ENCODE data around the gene FKBP1B.
"Not testable (repeated sequence)": the region's sequence is repeated elsewhere in the genome, so short reads cannot be mapped to it uniquely, and the experiment has no call there.

The FKBP1B gene

DNA sequence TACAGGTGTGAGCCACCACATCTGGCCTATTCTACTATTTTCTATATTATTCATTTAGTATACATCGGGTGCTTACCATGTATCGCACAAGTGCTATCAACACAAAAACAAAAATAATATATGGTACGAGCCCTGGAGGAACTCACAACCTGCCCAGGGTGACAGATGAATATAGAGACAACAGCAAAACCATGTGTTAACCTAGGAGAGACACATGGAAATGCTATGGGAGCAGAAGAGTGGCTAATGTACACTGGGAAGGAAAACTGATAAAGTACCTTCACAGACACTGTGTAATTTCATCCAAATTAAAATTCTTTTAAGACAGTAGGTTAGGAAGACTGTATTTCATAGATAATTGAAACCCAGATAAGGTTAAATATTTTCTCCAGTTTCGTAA lies 22.7 kb downstream of the FKBP1B start:
- DNase-seq, result no peak

DNA sequence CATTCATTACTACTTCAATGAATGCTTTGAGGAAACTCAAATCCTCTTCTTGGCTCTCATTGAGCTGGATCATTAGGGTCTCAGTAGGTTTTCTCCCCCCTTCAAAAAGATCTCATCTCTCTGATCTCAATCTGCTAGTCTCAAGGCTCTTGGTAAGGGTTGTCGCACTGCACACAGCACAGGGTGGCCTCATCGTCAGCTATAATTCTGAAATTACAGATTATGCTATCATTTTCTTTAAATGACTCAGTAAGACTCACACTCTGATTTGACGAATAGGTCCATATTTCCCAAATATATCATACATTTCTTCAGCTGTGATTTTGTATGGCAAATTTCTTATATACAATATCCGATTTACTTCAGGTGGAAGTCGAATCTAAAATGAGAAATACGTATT lies 24.3 kb downstream of the FKBP1B start:
- no peak for DNase-seq

DNA sequence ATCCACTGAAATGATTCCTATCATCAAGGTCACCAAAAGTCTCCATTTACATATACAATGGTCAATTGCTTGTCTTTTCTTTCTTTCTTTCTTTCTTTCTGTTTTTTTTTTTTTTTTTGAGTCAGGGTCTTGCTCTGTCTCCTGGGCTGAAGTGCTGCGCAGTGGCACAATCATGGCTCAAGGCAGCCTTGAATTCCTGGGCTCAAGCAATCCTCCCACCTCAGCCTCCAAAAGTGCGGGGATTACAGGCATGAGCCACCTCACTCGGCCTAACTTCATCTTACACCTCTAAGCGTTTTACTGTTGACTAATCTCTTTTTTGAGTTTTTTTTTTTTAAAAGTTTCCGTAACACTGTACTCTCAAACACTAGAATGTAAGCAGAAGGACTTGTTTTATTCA lies 25.7 kb downstream of the FKBP1B start:
- no peak for DNase-seq

DNA sequence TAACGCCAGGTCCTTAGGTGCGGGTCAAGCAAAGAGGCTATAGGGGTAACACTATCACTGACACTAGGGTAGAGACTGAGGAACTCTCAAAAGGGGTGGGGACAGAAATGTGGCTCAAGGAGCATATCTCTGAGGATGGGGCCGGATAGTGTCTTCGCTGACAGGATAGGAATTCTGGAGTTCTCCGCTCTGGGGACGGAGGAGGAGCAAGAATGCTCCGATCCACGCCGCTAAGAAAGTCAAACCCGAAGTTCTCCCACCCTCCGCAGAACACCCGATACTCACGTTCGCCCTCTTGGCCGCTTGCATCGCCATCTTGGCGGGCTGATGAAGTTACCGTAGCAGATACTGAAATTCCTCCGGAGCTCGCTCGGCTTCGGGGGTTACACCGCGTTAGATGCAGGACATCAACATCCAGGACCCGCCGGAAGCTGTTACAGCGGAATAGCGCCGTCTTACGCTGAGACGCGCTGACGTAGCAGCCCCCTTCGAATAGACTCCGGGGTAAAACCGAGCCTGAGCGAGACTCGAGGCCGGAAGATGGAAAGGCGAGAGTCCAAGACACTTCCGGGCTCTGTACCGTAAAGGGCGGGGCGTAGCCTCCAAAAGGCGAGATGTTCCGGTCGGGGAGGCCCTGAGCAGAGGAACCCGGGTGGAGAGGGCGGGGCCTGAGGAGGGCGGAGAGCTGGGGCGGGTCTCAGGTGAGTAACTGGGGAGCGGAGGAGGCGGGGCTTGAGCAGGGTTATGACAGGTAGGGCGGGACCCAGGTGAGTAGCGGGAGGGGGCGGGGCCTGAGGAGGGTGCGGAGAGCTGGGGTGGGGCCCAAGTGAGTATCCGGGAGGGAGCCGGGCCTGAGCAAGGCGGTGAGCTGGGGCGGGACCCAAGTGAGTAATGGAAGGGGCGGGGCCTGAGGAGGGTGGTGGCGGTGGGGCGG lies 26.6 kb downstream of the FKBP1B start, which contains the start of gene SF3B6:
SF3B6 (minus strand) TSS at position 412 of the 934 bp plus-strand sequence; CDS start at position 315, 97 bp downstream.
- DNase-seq, result peak; percentile 100

DNA sequence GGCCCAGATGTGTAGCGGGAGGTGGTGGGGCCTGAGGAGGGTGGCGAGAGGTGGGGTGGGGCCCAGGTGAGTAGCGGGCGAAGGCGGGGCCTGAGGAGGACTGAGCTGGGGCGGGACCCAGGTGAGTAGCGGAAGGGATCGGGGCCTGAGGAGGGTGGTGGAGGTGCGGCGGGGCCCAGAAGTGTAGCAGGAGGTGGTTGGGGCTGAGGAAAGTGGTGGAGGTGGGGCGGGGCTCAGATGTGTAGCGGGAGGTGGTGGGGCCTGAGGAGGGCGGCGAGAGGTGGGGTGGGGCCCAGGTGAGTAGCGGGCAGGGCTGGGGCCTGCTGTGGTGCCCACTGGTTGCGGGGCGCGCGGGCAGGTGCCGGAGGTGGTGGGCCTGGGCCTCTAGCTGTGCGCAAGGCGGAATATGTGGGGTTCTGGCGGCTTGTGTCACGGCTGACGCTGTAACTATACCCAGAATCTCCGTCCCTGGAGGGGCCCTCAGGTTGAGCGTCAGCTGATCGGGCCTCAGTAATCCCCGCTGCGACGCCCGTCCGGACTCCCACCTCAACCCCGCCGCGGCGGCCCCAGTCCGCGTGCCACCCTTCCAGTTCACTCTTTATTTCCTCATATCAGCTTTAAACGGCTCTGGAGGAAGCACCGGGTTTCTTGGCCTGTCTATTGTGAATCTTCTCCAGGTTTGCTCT lies 27.5 kb downstream of the FKBP1B start:
- DNase-seq, result peak in 1 of 5 donors; percentile 18

DNA sequence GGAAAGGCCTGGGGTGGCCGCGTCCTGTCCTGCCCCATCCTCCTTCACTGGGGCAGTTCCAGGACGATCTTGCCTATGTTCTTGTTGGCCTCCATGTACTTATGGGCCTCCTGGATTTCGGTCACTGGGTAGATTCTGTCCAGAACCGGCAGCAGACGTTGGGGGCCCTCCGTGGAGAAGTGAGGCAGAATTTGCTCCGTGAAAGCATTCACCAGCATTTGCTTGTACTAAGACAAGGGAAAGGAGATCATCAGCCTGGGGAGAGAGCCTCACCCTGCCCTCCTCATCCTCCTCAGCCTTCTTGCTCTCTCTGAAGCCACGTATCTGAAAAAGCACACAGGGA lies 28.0 kb downstream of the FKBP1B start:
- no peak for DNase-seq

DNA sequence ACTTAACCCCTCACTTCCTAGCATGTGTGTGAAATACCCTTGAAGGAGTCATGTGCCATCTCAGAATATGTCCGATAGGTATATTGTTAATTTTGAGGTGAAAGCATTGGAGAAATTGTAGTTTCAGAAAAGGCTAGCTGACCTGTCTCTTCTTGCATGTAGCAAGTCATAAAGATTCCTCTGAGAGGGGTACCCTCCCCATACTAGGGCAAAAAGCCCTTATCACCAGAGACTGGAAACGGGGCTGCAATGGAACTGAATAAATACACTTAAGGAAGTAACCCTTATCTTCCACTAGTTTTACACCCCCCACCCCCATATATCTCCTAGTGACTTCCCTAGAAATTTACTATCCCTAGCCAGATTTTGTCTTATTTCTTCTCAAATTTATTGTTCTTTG lies 28.3 kb downstream of the FKBP1B start:
- no peak for DNase-seq

DNA sequence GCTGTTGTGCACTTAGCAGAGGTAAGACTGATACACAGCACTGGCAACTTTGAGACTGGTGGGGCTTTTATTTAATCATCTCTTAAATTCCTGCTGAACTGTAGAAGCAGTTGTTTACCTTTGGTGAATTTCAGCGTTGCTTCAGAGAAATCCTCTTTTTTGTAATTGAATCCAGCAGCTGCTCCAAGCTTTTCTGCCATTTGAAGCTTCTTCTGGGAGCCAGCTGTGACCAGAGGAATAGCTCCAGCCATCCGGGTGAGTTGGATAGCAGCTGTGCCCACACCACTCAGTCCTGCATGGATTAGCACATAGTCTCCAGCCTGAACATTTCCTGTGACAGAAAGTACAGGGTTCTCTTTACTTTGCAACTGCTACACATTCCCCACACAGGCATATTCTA lies 31.2 kb downstream of the FKBP1B start:
- DNase-seq, result no peak

DNA sequence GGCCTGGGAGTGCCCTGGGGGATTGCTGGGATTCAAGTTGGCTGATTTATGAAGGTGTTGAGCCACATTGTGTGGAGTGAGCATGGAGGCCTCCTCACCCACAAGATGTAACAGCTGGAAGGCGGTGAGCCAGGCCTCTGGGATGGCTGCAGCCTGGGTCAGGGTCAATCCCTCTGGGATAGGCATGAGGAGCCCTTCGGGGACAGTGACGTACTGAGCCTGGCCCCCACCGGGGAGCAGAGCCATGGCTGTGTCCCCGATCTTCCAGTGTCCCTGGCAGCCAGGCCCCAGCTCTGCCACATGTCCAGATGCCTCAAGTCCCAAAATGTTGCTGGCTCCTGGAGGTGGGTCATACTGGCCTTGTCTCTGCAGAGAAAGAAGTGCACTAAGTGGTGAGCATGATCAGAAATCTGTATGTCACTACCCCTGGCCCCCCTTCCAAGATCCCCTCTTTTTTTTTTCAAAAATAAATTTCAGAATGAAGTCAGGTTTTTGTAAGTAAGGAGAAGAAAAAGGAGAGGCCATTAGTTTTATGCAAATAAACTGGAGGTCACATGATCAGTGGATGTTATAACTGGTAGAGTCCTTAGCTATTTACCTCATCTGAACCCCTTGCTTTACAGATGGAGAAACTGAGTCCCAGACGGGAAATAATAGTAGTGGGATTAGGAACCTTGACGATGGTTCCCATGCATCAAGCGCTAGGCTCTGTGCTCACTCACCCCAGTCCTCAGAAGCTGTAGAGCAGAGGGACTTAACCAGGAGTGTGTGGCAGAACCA lies 33.4 kb downstream of the FKBP1B start:
- DNase-seq, result no peak

DNA sequence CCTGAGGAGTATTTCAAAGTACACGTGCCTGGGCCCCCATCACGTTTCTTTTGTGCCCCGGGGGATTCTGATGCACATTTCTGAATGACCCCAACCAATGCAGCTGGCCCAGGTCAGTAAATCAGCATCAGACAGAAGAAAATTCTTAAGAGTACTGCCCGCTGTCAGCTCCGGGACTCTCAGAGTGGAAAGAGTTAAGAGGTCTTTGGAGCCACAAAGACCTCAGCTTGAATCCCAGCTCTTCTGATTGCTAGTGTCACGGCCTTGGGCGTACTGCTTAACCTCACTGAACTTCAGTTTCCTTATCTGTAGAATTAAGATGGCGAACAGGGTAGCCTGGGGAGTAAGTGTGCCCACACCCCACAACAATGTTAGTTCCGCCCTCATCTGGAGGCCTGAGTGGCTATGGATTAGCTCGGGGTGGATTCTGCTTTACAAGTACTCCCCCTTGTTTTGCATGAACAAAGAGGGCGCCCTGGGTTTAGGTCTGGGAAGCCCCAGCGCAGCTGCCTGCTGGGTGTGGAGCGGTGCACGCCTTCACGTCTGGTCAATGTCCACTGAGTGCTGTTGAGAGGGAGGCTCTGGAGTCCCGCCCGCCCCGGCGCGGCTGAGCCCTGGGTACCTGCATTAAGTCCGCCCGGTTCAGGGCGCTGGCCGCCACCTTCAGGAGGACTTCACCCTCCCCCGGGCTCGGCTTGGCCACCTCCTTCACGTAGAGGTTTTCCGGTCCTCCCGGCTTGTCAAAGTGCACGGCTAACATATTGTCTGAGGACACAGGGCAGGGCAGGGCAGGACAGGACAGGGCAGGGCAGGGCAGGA lies 34.2 kb downstream of the FKBP1B start:
- peak in 4 of 5 donors; percentile 8 to 57 (median 23) for DNase-seq

DNA sequence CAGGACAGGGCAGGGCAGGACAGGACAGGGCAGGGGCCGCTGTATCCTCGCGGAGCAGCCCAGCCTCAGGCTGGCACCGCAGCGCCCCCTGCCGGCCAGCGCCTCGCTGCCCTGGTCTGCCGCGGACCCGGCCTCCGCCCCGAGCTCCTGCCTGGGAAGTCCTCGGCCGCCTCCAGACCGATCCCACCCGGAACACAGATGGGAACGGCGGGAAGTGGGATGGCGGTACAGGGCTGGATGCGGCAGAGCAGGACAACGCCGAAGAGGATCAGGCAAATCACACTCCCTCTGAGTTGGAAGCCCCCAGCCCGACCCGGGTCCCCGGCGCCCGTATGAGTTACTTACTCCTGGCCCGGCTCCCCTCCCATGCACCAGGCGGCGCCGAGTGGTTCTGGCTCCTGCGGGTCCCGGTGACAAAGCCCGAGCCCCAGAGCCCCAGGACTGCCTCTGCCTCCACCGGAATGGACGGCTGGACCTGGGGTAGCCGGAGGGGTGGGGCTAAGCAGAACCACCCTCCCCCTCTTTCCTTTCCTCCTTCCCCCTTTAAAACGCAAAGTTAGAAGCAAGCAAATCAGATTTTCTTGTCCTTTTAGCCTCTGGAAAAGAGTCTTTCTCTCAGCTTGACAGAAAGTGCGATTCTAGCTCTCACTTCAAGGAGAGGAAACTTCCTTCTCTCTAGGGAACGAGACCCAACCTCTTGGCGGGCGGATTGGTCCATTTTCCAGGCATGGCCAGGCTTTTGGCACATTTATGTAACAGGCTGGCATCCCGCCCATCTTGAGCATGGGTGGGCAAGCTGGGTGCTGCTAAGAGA lies 35.1 kb downstream of the FKBP1B start, which contains the start of gene TP53I3:
TP53I3 (minus strand) TSS at position 449 of the 814 bp plus-strand sequence. CDS start 508 bp downstream, outside the sequence.
- DNase-seq, result peak; percentile 63 to 79 (median 74)

DNA sequence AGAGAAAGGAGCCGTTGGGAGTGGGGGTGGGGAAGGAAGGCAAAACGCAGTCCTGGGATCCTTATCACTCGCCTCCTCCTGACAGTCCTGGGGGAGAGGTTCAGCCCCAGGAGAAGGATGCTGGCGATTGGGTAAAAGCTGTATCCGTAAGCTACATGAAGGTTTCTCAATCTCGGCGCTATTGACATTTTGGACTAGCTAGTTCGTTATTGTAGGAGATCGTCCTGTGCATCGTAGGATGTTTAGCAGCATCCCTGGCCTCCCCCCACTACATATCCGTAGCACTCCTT lies 35.6 kb downstream of the FKBP1B start:
- DNase-seq, result no peak

DNA sequence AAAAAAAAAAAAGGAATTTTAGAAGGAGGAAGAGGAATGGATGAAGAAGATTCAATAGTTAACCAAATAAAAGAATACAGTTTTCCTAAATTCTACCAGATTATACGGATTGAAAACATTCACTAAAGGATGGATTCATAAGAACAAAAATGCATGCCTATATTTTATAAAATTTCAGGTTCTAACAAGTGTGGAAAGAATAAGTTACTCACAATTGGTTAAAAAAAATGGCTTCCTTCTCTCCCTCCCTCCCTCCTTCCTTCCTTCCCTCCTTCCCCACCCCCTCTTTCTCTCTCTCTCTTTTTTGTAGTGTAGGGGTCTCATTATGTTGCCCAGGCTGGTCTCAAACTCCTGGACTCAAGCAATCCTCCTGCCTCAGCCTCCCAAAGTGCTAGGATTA lies 36.7 kb downstream of the FKBP1B start:
- DNase-seq, result no peak

DNA sequence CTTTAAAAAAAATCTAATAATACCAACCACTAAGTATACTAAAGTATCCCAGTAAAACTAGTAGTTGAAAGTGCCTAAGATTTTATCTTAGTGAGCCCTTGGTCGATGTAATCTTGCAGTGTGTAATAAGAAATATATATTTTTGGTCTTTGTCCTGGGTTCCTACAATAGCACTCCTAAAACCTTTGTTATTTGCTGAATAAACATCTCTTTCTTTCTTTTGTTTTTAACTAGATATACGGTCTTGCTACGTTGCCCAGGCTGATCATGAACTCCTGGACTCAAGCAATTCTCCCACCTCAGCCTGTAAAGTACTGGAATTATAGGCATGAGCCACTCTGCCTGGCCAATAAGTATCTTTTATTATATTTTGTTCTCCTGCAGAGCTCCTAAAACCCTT lies 37.5 kb downstream of the FKBP1B start:
- DNase-seq, result no peak

DNA sequence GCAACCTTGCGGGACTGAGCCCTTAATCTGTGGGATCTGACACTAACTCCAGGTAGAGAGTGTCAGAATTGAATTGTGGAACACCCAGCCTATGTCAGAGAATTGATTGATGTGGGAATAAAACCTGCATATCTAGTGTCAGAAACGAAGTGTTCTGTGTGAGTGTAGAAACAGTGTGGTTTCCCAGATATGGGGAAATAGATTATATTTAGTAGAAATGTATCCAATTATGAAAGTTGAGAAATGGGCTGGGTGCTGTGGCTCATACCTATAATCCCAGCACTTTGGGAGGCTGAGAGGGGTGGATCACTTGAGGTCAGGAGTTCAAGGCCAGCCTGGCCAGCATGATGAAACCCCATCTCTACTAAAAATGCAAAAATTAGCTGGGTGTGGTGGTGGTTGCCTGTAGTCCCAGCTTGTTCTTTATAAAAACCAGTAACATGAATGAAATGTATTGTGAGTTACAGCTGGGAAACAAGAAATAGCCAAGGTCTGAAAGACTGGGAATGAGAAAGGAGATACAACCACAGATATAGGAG lies 39.3 kb downstream of the FKBP1B start:
- no peak for DNase-seq

DNA sequence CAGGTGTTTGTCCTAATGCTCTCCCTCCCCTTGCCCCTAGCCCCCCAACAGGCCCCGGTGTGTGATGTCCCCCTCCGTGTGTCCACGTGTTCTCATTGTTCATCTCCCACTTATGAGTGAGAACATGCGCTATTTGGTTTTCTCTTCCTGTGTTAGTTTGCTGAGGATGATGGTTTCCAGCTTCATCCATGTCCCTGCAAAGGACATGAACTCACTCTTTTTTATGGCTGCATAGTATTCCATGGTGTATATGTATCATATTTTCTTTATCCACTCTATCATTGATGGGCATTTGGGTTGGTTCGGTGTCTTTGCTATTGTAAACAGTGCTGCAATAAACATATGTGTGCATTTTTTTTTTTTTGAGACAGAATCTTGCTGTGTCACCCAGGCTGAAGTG lies 43.7 kb downstream of the FKBP1B start:
- not testable (repeated sequence) for DNase-seq

DNA sequence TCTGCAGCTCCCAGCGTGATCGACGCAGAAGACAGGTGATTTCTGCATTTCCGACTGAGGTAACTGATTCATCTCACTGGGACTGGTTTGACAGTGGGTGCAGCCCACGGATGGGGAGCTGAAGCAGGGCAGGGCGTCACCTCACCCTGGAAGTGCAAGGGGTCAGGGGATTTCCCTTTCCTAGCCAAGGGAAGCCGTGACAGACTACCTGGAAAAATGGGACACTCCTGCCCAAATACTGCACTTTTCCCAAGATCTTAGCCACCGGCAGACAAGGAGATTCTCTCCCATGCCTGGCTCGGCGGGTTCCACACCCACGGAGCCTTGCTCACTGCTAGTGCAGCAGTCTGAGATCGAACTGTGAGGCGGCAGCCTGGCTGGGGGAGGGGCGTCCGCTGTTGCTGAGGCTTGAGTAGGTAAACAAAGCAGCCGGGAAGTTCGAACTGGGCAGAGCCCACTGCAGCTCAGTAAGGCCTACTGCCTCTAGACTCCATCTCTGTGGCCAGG lies 45.7 kb downstream of the FKBP1B start:
- not testable (repeated sequence) for DNase-seq

DNA sequence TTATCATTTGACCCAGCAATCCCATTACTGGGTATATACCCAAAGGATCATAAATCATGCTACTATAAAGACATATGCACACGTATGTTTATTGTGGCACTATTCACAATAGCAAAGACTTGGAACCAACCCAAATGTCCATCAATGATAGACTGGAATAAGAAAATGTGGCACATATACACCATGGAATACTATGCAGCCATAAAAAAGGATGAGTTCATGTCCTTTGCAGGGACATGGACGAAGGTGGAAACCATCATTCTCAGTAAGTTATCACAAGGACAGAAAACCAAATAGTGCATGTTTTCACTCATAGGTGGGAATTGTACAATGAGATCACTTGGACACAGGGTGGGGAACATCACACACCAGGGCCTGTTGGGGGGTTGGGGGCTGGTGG lies 51.2 kb downstream of the FKBP1B start:
- not testable (repeated sequence) for DNase-seq

DNA sequence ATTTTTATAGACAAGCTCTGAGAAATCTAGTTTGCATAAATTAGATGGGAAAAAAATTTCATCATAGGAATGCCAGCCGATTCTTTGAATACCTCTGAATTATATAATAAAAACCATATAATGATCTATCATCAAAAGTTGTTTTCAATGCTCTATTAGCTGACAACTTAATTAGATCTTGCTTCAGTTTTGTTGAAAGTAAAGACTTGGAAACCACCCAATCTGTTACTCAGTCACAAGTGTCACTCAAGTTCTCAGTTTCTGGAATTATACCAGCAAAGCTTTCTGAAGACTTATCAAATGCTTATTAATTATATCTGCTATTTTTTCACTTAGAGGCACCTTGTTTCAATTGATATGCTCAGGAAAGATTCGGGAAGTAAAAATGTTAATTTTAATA lies 52.5 kb downstream of the FKBP1B start:
- DNase-seq, result no peak

DNA sequence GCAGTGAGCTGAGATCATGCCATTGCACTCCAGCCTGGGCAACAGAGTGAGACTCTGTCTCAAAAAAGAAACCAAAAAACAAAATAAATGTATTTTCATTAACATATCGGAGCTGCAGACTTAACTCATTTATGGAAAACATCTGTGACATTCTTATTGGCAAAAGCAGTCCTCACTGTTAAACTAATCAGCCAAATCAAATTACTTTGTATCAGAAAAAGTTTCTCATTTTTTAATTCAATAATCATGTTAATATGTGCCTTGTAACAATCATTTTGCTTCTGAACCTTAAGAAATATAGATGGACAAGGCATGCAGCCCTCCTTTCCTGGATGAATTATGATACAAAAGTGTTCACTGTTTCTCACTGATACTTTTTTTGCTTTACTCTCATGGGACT lies 53.1 kb downstream of the FKBP1B start:
- DNase-seq, result no peak

DNA sequence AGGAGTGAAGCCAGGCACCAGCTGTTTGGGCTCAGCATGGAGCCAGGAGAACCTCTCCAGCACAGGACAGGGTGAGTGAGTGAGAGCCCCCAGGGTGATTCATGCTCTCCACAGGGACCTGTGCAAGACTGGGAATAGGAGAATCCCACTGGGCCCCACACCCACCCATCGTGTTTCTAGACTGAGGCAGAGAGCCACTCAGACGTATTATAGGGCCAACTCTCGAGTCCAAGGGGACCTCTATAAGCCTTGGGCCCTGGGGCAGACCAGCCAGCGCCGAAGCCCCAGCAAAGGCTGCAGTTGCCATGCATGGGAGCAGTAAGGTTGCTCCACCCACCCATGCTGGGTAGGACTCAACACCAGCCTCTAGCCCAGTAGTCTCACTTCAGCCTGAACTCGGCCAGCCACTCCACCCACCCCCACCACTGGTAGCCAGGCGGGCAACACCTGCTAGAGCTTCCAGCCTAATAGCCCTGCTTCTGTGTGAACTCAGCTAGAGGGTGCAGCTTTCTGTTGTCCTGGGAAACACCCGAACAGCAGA lies 54.6 kb downstream of the FKBP1B start:
- DNase-seq, result no peak
